ENCODE data around the gene CAMK2A. TPM values are rescaled to one million over a fixed set of nuclear protein-coding genes. Genes with fewer than 3 reads are reported as not detected.
A peak's percentile ranks its signal among the peaks of the same experiment; 100 is the strongest.
"Not testable (repeated sequence)": the region's sequence is repeated elsewhere in the genome, so short reads cannot be mapped to it uniquely, and the experiment has no call there.

CAMK2A gene
- total RNA-seq, 1 donor from 2014 or later, result 22.7 TPM

DNA sequence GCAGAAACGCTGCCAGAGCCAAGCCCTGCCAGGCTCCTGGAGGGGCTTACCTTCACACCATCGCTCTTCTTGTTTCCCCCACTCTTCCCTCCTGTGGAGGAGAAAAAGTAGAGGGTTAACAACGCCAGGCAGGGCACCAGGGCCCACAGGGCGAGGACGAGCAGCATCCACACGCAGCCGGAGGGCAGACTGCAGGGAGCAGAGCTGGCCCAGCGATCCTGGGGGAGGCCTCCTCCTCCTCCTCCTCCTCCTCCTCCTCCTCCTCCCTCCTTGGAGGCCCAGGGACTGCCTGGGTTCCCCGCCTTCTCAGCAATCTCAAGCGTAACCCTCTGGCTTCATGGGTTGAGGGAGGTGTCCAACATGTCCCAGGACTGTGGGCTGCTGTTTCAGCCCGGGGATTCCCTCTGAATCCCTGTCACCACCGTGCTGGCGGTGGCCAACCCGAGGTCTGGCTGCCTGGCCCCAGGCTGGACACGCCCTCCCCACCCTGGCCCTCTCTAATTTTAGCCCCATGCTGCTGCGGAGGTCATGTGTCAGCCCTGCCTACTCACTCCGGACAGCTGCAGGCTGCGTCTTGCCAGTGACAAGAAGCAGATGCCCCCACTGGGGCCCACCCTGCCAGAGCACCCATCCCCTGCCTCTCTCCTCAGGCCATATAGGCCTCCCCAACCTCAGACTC, 44.3 kb downstream of the CAMK2A start:
- DNase-seq (ENCODE audit: low spot score), result peak; percentile 90
- intact Hi-C loops (cut with DNase I), result loop anchor here (10.0 kb wide), 1 partner anchor 110 kb away; the partner anchor contains the start of gene TCOF1

DNA sequence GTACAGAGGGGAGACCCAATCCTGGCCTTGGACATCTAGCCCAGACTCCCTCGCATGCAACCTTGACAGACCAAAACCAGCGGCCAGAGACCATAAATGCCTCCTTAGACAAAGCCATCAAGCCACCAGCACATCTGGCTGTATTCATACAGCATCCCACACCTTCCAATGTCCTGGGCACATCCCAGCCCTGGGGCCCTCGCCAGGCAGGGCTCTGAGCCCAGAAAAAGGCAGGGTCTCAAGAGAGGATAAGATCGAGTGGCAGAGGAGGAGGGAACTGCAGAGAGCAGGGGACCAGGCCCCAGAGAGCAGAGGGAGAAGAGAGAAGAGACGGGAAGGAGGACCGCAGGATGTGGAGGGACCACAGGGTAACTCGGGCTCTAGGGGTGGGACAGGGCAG, 45.4 kb downstream of the CAMK2A start:
- intact Hi-C loops (cut with DNase I), result loop anchor here (10.0 kb wide), 1 partner anchor 111 kb away; the partner anchor contains the start of gene TCOF1
- DNase-seq (ENCODE audit: low spot score), result no peak

DNA sequence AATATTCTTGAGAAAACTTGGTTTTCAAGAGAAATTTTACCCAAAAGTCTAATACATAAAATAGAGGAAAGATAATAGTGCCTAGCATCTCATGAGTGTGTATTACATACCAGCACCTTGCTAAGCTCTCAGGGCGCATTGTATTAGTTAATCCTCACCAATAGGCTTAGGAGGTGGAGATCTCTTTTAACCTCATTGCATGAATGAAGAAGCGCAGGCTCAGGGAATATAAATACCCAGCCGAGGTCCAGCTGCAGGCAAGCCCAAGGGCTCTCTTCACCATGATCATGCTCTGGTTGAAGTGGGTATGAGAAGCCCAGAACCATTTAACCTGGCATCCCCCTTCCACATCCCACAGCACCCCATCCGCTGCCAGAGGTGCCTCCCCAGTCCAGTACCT, 46.0 kb downstream of the CAMK2A start:
- DNase-seq (ENCODE audit: low spot score), result no peak
- intact Hi-C loops (cut with DNase I), result loop anchor here (10.0 kb wide), 1 partner anchor 111 kb away; the partner anchor contains the start of gene TCOF1

DNA sequence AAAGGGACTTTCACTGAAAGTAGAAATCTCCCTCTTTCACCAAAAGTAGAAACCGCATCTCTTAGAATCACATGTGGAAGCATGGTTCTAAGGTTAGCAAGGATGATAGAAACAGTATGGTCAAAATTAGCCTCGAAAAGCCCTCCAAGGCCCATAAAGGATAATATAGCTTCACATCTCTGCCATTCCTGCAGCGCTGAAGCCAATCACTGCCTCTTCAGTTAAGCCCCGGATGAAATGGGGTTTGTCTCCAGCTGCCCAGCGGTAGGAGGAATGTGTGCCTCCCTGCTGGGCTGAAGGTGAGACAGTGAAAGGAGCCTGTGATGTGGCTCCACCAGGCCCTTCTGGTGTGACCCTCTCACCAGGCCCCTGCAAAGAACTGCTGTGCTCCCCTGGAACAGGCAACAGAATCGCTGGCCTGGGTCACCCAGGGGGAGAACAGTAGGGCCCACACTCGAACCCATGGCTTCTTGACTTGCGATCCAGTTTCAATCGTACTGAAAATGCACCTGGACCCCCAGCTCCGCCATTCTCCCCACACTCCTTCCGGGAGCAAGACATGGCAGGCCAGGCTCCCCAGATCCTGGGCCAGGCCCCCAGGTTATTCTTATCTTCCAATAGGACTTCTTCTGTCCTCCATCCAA, 47.2 kb downstream of the CAMK2A start:
- intact Hi-C loops (cut with DNase I), result loop anchor here (10.0 kb wide), 1 partner anchor 112 kb away; the partner anchor contains the start of gene TCOF1

DNA sequence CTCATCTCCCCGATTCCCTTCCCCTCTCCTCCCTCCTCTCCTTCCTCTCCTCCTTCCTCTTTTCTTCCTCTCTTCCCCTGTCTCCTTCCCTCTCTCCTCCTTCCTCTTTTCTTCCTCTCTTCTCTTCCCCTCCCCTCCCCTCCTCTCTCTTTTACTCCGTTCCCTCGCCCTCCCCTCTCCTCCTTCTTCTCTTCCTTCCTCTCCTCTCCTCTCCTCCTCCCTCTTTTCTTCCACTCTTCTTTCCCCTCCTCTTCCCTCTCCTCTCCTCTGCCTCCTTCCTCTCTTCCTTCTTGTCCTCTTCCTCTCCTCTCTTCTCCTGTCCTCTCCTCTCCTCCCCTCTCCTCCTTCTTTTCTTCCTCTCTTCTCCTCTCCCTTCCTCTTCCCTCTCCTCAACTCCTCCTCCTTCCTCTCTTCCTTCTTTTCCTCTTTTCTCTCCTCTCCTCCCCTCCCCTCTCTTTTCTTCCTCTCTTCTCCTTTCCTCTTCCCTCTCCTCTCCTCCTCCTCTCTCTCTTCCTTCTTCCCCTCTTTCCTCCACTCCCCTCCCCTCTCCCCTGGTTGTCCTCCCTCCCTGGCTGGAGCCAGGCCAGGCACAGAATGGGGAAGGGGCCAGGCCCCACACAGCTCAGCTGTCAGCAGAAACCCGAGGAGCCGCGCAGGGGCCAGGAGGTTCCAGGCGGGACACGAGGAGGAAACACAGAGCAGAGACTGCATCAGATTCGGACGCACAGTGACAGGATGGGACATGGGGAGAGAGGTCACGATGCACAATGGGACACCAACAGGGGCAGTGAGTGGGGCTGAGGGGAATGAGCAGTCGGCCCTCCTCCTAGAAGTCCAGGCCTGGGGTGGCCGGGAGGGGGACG, 48.0 kb downstream of the CAMK2A start:
- DNase-seq (ENCODE audit: low spot score), result no peak
- intact Hi-C loops (cut with DNase I), result loop anchor here (10.0 kb wide), 1 partner anchor 113 kb away; the partner anchor contains the start of gene TCOF1

More for the DNA sequence above, 47.2 kb downstream of the CAMK2A start:
- no peak for DNase-seq (ENCODE audit: low spot score)

DNA sequence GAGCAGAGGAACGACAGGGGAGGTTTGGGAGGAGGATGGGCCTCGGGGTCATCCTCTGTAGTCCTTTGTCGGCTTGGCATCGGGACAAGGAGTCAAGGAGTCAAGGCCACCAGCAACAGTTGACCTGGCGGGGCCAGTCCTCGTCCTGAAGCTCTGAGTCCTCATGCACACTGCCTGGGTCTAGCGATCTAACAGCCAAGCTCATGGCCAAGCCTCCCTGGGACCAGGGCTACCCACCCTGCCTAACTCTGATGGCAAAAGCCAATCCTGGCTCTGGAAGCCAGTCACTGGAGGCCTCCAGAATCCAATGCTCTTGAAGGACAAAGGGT, 49.8 kb downstream of the CAMK2A start:
- intact Hi-C loops (cut with DNase I), result loop anchor here (10.0 kb wide), 1 partner anchor 115 kb away; the partner anchor contains the start of gene TCOF1
- DNase-seq (ENCODE audit: low spot score), result no peak

DNA sequence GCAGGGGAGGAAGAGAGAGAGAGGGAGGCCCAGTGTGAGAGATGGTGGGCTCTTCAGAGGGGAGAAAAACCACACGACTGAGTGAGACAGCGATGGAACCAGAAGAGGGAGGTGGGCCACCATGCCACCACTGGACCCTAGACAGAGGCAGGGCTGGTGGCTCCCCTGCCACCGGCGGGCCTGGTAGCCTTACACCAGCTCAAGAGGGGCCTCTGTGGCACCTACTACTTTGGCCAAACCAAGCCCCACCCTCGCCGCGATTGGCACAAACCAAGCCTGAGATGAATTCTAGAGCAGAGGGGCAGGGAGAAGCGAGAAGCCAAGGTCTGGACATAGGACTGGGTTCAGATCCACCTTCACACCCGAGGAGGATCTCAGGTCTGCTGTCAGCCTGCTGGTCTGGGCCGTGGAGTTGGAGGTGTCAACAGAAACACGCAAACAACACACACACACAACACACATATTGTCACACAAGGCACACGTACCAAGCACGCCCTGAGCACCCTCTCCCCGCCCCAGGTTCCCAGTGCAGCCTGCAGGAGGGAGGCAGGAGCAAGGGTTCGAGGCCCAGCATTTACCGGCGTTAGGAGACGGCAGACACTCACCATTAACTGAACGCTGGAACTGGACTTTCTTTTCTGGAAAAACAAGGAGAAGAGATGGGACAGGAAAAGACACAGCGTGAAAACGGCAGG, 50.3 kb downstream of the CAMK2A start:
- no peak for DNase-seq (ENCODE audit: low spot score)
- intact Hi-C loops (cut with DNase I), result no loop called here

DNA sequence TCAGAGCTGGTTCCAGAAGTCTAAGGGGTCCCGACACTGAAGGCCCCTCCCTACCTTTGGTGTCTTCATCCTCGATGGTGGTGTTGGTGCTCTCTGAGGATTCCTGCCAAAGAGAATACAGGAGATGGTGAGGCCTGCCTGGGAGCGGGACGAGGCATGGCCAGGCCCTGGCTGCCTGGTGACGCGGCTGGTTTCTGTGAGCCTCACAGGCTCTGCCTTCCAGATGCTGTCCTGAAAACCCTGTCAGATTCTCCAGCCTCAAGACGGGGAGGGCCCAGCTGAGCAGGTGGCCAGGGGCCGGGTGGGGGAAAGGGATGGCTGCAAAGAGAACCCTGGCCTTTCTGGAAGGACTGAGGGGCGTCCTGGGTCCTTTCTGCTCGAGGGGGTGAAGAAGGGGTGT, 50.9 kb downstream of the CAMK2A start:
- DNase-seq (ENCODE audit: low spot score), result no peak
- intact Hi-C loops (cut with DNase I), result no loop called here

DNA sequence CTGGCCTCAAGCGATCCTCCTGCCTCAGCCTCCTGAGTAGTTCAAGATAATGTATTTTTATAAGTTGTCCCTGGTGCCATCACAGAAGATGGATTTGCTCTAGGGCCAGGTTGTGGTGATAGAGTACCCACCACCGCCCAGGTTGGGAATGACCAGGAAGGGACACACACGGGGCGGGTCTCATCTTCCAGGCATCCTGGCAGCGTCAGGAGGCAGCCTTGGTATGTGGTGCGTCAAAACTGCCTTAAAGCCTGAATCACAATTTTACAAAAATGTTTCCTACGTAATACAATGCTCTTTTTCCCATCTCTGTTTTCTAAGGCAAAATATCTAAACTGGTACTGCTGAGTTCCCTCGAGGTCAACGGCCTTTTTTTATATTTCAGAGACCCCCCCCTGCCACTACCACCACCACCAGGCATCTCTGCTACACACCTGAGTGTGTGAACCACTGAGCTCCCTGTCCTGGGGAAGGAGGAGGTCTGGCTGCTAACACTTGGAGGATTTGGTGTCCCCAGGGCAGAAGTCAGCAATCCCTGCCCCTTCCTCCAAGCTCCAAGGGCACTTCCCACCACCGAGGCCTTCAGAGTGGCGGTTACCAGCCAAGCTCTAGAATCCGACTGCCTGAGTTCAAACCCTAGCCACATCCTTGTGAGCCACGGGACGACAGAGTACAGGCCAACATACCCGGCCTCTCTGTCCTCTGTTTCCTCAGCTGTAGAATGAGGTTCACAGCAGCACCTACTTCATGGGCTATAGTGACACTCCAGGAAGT, 52.4 kb downstream of the CAMK2A start:
- intact Hi-C loops (cut with DNase I), result no loop called here
- no peak for DNase-seq (ENCODE audit: low spot score)

DNA sequence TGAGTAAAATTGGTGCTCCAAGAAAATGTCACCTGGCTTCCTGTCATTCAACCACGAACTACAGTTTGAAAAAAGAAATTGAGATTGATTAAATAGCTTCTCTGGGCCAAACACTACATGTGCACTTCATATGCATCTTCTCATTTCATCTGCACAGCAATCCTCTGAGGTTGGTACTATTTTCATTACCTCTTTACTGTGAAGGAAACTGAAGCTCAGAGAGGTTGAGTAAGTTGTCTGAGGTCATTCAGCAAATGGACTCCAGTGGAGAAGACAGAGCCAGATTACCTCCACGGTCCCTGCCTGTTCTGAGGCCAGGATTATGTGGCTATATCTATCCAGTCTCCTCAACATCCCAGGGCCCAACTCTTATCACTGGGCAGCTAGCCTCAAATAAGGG, 53.3 kb downstream of the CAMK2A start:
- intact Hi-C loops (cut with DNase I), result no loop called here
- DNase-seq (ENCODE audit: low spot score), result no peak

DNA sequence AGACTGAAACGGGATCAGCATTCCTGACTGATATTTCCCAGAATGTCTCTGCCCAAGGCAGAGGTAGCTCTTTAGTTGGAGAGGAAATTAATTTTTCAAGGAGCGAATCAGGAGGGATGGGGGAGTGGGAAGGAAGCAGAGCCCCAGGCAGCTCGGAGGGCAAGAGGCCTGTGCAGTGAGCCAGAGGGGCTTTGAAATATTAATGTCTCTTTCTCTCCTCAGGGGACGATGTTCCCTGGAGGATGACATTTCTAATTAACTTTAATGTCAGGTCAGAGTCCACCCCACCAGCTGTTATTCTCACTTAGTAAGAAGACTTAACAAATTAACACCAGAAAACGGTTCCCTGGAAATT, 54.1 kb downstream of the CAMK2A start:
- intact Hi-C loops (cut with DNase I), result no loop called here
- no peak for DNase-seq (ENCODE audit: low spot score)

DNA sequence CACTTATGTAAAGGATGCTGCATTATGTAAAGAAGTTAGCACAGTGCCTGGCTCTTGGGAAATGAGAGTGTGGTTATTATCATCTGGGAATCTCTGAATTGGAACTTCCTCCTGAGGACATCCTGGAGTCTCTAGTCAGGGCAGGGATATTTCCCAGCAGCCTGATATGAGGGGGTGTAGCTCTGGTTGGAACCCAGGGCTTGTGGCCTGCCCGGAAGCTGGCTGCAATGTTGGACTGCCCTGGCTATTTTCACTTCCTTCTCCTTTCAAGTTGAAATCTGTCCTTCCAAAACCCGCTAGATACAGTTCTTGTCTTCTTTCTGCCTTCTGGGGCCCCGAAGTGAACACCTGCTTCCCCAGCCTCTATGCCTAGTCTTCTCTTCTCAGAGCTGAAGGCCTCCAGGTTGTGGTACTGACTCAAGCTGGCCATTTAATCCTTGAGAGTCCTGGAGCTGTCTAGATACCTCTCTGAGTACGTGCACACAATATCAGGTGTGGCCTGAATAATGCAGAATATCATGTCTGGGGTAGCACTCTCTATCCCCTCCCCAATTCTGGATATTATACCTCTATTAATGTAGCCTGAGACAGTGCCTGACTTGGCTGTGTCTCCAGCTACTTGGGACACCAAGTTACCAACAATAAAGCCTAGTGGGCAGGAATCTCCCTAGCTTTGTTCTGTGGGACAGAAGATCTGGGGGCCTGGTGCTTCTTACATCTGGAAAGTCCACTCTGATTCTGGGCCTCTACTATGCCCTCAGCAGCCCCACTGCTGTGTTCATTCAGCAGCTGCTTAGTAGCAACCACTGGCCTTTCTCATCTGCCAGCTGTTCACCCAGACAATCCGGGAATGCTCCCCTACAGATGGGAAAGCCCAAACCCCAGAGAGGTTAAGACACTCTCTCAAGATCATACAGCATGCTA, 54.7 kb downstream of the CAMK2A start:
- intact Hi-C loops (cut with DNase I), result no loop called here
- DNase-seq (ENCODE audit: low spot score), result no peak

DNA sequence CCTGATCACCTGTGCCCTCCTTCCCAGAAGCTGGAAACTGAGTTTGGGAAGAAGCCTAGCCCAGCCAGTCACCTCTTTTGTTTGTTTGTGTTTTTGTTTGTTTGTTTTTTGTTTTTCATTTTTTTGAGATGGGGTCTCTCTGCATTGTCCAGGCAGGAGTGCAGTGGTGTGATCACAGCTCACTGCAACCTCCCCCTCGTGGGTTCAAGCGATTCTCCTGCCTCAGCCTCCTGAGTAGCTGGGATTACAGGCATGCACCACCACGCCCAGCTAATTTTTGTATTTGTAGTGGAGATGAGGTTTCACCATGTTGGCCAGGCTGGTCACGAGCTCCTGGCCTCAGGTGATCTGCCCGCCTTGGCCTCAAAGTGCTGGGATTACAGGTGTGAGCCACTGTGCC, 55.9 kb downstream of the CAMK2A start:
- intact Hi-C loops (cut with DNase I); DNase-seq (ENCODE audit: low spot score): not testable (repeated sequence)

DNA sequence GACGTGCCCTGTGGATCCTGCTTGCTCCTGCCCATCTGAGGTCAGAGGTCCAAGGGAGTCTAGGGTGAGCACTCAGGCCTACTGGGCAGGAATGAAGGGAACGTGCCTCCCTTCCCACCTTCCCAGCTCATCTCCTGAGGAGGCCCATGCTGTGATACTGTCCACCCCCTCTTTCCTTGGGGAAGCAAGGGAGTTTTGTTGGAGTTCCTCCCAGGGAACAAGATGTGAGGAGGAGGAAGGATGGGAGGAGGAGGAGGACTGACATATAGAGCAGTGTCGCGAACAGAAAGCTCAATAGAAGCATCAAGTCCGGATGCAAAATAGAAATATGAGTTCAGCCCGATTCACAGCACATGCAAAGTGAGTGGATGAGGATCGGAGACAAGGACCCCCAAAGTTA, 58.7 kb downstream of the CAMK2A start:
- intact Hi-C loops (cut with DNase I), result no loop called here
- DNase-seq (ENCODE audit: low spot score), result no peak

DNA sequence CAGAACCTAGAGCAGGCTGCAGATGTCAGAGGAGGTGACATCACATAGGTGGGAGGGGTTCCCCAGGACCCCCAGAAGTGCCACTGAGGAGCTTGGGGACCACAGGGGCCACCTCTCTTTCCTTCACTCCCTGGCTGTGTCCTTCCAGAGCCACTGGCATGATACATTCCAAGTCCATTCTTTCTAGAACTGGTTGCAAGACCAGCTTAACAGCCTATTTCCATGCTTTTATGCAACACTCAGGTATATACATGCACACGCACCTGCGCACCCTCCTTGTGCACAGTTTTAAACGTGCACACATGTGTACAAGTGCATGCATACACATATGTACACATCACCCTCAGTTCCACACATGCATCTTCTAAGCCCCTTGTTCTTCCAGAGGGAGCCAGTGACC, 60.0 kb downstream of the CAMK2A start:
- intact Hi-C loops (cut with DNase I), result no loop called here
- no peak for DNase-seq (ENCODE audit: low spot score)

DNA sequence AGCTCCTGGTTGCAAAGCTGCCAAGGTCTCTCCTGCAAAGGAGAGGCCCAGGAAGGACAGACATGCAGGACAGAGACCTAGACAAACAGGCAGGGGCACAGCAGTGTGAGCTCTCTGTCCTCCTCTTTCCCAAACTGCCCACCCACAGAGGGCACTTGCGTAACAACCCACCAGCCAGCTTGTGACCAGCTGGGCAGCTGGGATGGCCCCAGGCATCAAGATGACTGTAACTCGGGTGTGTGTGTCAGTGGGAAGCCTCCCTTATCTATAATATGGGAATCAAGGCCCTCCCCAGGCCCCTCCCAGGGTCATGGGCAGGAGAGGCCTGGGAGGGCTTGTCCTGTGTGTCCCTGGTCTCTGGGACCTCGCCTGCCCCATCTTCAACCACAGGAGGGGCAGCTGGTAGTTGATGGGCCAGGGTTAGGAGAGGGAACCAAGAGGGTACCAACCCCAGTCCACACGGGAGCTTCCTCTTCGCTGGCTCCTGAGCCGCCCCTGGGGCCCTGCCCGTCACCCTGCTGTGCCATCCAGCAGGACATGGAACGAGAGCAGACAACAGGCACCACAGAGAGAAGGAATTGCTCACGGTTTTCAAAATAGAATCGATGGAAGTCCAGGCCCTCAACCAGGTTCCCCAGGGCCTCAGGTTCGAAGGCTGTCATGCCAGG, 61.8 kb downstream of the CAMK2A start:
- no peak for DNase-seq (ENCODE audit: low spot score)
- intact Hi-C loops (cut with DNase I), result no loop called here

DNA sequence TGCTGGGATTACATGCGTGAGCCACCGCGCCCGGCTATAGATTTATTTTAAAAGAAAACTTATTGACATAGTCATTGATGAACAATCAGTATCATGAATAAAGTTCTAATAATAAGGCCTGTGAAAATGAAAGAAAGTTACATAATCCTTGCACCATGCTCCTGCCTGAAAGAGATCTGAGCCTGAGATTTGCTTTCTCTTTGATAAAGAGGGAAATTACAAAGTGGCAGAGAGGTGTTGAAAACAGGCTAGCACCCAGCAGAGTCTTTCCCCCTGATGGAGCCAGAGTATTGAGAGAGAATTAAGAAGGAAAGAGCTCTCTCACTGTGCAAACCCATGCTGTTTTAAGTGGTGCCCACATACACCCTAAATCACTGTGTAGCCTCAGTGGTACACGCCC, 62.5 kb downstream of the CAMK2A start:
- DNase-seq (ENCODE audit: low spot score), result no peak
- intact Hi-C loops (cut with DNase I), result no loop called here

All from cardiac septum (tissue), 1 donor.